MM.1S (cell line): ENCODE measurements around the gene UBE2QL1.

Experiments used
- CTCF ChIP-seq: fragments of 300-600 bp; sonication (generic); IDR thresholded peaks from 2 replicates; pipeline ENCODE4 v1.5.1; 2016; ENCODE audit warnings: antibody characterized with exemption, low read length, mixed read lengths
- EZH2 ChIP-seq: fragments of 300-600 bp; sonication (generic); optimal IDR thresholded peaks from 2 replicates; pipeline ENCODE3; 2017; ENCODE audit warnings: low read depth, mild to moderate bottlenecking, antibody characterized with exemption, low read length, mixed read lengths
- EZH2phosphoT487 ChIP-seq: fragments of 300-600 bp; sonication (generic); IDR thresholded peaks from 2 replicates; pipeline ENCODE4 v1.6.1; 2018; ENCODE audit warnings: antibody characterized with exemption, low read length

GRCh38 chr5:6434731-6435130, 13.9 kb upstream of the UBE2QL1 start:
- no peak for TF ChIP-seq CTCF
- no peak for TF ChIP-seq EZH2
- no peak for TF ChIP-seq EZH2phosphoT487
